Ovary (tissue), 9 donors: Measurements from ENCODE around the gene GABRB2. TPM values are rescaled to one million over a fixed set of nuclear protein-coding genes. Genes with fewer than 3 reads are reported as not detected.

Source experiments
- DNase-seq, 5 donors: peaks; one replicate each; pipeline ENCODE4 v3.0.0-alpha.2; 2019 to 2020
- H3K27ac ChIP-seq, 2 donors: fragments of 200-600 bp; one replicate each; pipeline versions ENCODE4 v1.5.1 to v1.8.0; 2019 to 2022
- H3K27me3 ChIP-seq: fragments of 200-600 bp; one replicate; pipeline ENCODE4 v1.8.0; 2022
- H3K36me3 ChIP-seq: fragments of 200-600 bp; sonication (generic); one replicate; pipeline ENCODE4 v1.5.1; 2019
- H3K4me1 ChIP-seq: one replicate; pipeline ENCODE4 v1.8.1; 2013; ENCODE audit warnings: mild to moderate bottlenecking, moderate library complexity; ENCODE audit not compliant: insufficient read depth
- H3K4me3 ChIP-seq: fragments of 200-600 bp; sonication (generic); one replicate; pipeline ENCODE4 v1.5.1; 2017
- H3K9me3 ChIP-seq, 2 donors: fragments of 200-600 bp in 1 of 2; sonication (generic) in 1 of 2; one replicate each; pipeline versions ENCODE4 v1.5.1 to v1.8.1; 2013 to 2019; ENCODE audit warnings: mild to moderate bottlenecking in 1 of 2, moderate library complexity in 1 of 2
- CTCF ChIP-seq, 3 donors: fragments of 450-650 bp in 2 of 3; fragments of 200-600 bp in 1 of 3; IDR thresholded peaks; one replicate each; pipeline versions ENCODE4 v1.5.1 to v1.8.0; 2016 to 2022; ENCODE audit warnings: antibody characterized with exemption in 3 of 3, mild to moderate bottlenecking in 1 of 3
- EP300 ChIP-seq: sonication (generic); formaldehyde crosslinking; IDR thresholded peaks from one replicate; pipeline ENCODE4 v1.6.1; 2017; ENCODE audit warnings: antibody characterized with exemption
- POLR2A ChIP-seq: fragments of 450-650 bp; IDR thresholded peaks from one replicate; pipeline ENCODE4 v1.6.1; 2017; ENCODE audit warnings: antibody characterized with exemption, mild to moderate bottlenecking, moderate library complexity
- WGBS, 3 donors: extraction: QIAGEN DNeasy Blood & Tissue Kit in 1 of 3; methylation state at CpG; one replicate each; pipeline versions ENCODE4 v1.1.5 to v1.1.7; 2013 to 2017; 5-methylcytosine and 5-hydroxymethylcytosine counted together
- intact Hi-C, 4 donors: fragments of 100-400 bp; cut with DNase I; formaldehyde crosslinking; loops; one replicate each; pipeline versions ENCODE4 v1.11.0 to v1.15.1; 2022 to 2023
- polyA plus RNA-seq, 2 donors: library from polyadenylated mRNA; stranded (reverse); fragments of 200-250 nt in 1 of 2; fragments of 350-450 nt in 1 of 2; fragmentation: Illumina TruSeq in 1 of 2; extraction: RNeasy Lipid Tissue Mini Kit (QIAGEN cat#74804) in 1 of 2; gene quantifications; one replicate each; pipeline ENCODE4 v1.2.3, GENCODE V29; 2013 to 2014
- total RNA-seq, 7 donors: library from RNA; depleted of rRNA in 2 of 7; stranded (reverse); fragments of >200 nt in 2 of 7; fragmentation: NEBNext Ultra II Directional in 3 of 7; extraction: Animal tissue kit (Norgen Biotek cat#: 25700) in 3 of 7; gene quantifications; one replicate each; pipeline versions ENCODE4 v1.1.0 to v1.2.4, GENCODE V29; 2016 to 2023
- donor health status: DM: no; HTN: no; CAD: no; lungs with moderate emphysema.
- donor health status: DM: no; HTN: no; CAD: no.
- donor health status: Bipolar disorder and iron deficiency.
- donor health status: DM: yes; HTN: yes; CAD: no.
- donor health status: DM: no; HTN: no; CAD: no.
- donor health status: DM: yes; HTN: yes; CAD: no.

Gene GABRB2
- total and polyA plus RNA-seq, 9 donors, result under 0.01 to 3.1 (median 0.26) TPM; not detected in 1

GRCh38 chr5:161387121-161387520 is 159.4 kb downstream of the GABRB2 start:
- H3K27me3 ChIP-seq, result no peaks in the 10 kb centered on the region
- no peaks in the 10 kb centered on the region for H3K36me3 ChIP-seq
- TF ChIP-seq CTCF (IDR thresholded peaks at IDR 0.05) (no peak), POLR2A (no peak), EP300 (no peak)
- 77 to 87% (median 81%) methylated on average over 2 of the region's 2 CpGs for WGBS, 3 donors
- no peak overlapping the region for H3K27ac ChIP-seq
- no peaks in the 10 kb centered on the region for H3K4me1 ChIP-seq
- DNase-seq, result no peak
- intact Hi-C loops, result loop anchor here in 1 of 4 donors (5.0 kb wide), 1 partner anchor 490 kb away; no protein-coding TSS in a partner anchor
- H3K9me3 ChIP-seq, result no peaks in the 10 kb centered on the region
- no peak overlapping the region for H3K4me3 ChIP-seq

DNA sequence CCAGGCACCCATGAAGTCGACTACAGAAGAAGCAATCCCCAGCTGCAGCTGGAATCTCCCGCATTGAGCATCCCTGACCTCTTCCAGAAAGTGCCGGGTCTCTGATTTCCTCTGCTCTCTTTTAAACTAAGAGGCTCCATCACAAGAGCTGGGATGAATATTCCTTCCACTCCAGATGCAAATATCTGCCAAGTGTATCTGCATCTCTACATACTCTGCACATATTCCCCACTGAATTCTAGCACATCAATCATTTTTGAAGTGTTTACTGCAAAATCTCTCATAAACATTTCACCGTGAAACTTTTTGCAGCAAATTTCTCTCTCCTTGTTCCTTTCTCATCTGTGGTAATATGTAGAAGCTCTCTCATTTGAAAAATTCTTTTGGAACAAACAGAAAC is 161.5 kb downstream of the GABRB2 start:
- no peak overlapping the region for H3K27ac ChIP-seq
- intact Hi-C loops, result loop anchor here in 1 of 4 donors (5.0 kb wide), 1 partner anchor 488 kb away; no protein-coding TSS in a partner anchor
- TF ChIP-seq EP300 (no peak), POLR2A (no peak), CTCF (IDR thresholded peaks at IDR 0.05) (no peak)
- DNase-seq, result no peak
- H3K4me3 ChIP-seq, result no peak overlapping the region
- no peaks in the 10 kb centered on the region for H3K4me1 ChIP-seq
- no peaks in the 10 kb centered on the region for H3K27me3 ChIP-seq
- H3K9me3 ChIP-seq, result no peaks in the 10 kb centered on the region
- H3K36me3 ChIP-seq, result no peaks in the 10 kb centered on the region
- WGBS, 3 donors, result 24 to 37% (median 37%) methylated on average over 4 of the region's 4 CpGs

DNA sequence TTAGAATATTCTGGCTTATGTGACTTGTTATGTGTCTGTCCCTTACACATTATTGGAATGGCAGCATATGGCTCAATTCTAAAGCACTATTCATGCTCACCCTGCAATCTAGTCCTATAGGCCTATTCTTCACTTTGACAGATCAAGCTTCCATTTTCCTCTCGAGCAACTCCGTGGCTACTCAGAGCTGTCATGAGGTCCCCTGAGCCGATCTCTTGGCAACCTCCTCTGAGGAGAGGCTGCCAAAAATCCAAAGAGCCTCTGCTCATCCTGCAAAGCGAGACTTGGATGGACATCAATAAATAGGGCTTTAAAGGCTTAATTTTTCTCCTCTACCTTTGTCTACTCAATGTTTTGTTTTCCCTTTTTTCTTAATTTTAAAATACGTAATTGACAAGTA is 163.8 kb downstream of the GABRB2 start:
- intact Hi-C loops, result no loop called here
- WGBS, 3 donors, result 59 to 70% (median 59%) methylated on average over 5 of the region's 5 CpGs

GRCh38 chr5:161380486-161380885 is 166.0 kb downstream of the GABRB2 start:
- no peaks in the 10 kb centered on the region for H3K9me3 ChIP-seq
- 30 to 42% (median 31%) methylated on average over 1 of the region's 1 CpG for WGBS, 3 donors

More for the DNA sequence above, 163.8 kb downstream of the GABRB2 start:
- H3K27ac ChIP-seq, result no peak overlapping the region
- H3K4me3 ChIP-seq, result no peak overlapping the region
- TF ChIP-seq CTCF (IDR thresholded peaks at IDR 0.05) (no peak), POLR2A (no peak), EP300 (no peak)
- no peaks in the 10 kb centered on the region for H3K36me3 ChIP-seq
- H3K27me3 ChIP-seq, result no peaks in the 10 kb centered on the region
- DNase-seq, result no peak
- no peaks in the 10 kb centered on the region for H3K9me3 ChIP-seq
- no peaks in the 10 kb centered on the region for H3K4me1 ChIP-seq

More at GRCh38 chr5:161380486-161380885, 166.0 kb downstream of the GABRB2 start:
- no peaks in the 10 kb centered on the region for H3K36me3 ChIP-seq
- H3K27me3 ChIP-seq, result no peaks in the 10 kb centered on the region
- H3K4me1 ChIP-seq, result no peaks in the 10 kb centered on the region
- no peak overlapping the region for H3K27ac ChIP-seq
- TF ChIP-seq POLR2A (no peak), CTCF (IDR thresholded peaks at IDR 0.05) (no peak), EP300 (no peak)
- intact Hi-C loops, result no loop called here
- no peak for DNase-seq
- no peak overlapping the region for H3K4me3 ChIP-seq
